ENCODE data around the gene GDF9.

The GDF9 gene

GRCh38 chr5:132866342-132867045 lies at the start of gene GDF9, which contains the start of gene UQCRQ:
TSS of gene GDF9 (minus strand) at chr5:132866469. CDS start at chr5:132864533, 1,936 bp downstream.
TSS of gene UQCRQ (plus strand) at chr5:132866642. CDS start at chr5:132866882, 240 bp downstream.
- peak; percentile 87 to 90 for DNase-seq (ENCODE audit: low read depth in 2 of 2)

- no peak for DNase-seq (ENCODE audit: low read depth in 2 of 2)
Measured at GRCh38 chr5:132915681-132916080, 49.4 kb upstream of the GDF9 start.

- no peak for DNase-seq (ENCODE audit: low read depth in 2 of 2)
Measured at GRCh38 chr5:132909702-132910101, 43.4 kb upstream of the GDF9 start.

- DNase-seq (ENCODE audit: low read depth in 2 of 2), result no peak
Measured at GRCh38 chr5:132907161-132907560, 40.9 kb upstream of the GDF9 start.

GRCh38 chr5:132905938-132906337 lies 39.7 kb upstream of the GDF9 start:
- DNase-seq (ENCODE audit: low read depth in 2 of 2), result no peak

- no peak for DNase-seq (ENCODE audit: low read depth in 2 of 2)
Measured at GRCh38 chr5:132901730-132902129, 35.5 kb upstream of the GDF9 start.

- no peak for DNase-seq (ENCODE audit: low read depth in 2 of 2)
Measured at GRCh38 chr5:132901036-132901435, 34.8 kb upstream of the GDF9 start.

- DNase-seq (ENCODE audit: low read depth in 2 of 2), result no peak
Measured at GRCh38 chr5:132898094-132898493, 31.8 kb upstream of the GDF9 start.

GRCh38 chr5:132896685-132897084 lies 30.4 kb upstream of the GDF9 start:
- DNase-seq (ENCODE audit: low read depth in 2 of 2), result no peak

- DNase-seq (ENCODE audit: low read depth in 2 of 2), result no peak
Measured at GRCh38 chr5:132895719-132896305, 29.5 kb upstream of the GDF9 start.

GRCh38 chr5:132890817-132891216 lies 24.5 kb upstream of the GDF9 start:
- DNase-seq (ENCODE audit: low read depth in 2 of 2), result no peak

GRCh38 chr5:132889501-132889900 lies 23.2 kb upstream of the GDF9 start:
- DNase-seq (ENCODE audit: low read depth in 2 of 2), result no peak

GRCh38 chr5:132887283-132887682 lies 21.0 kb upstream of the GDF9 start:
- DNase-seq (ENCODE audit: low read depth in 2 of 2), result no peak

GRCh38 chr5:132886064-132886823 lies 20.0 kb upstream of the GDF9 start:
- DNase-seq (ENCODE audit: low read depth in 2 of 2), result no peak

- no peak for DNase-seq (ENCODE audit: low read depth in 2 of 2)
Measured at GRCh38 chr5:132884548-132884947, 18.3 kb upstream of the GDF9 start.

- DNase-seq (ENCODE audit: low read depth in 2 of 2), result no peak
Measured at GRCh38 chr5:132883261-132883834, 17.1 kb upstream of the GDF9 start.

GRCh38 chr5:132877938-132878337 lies 11.7 kb upstream of the GDF9 start:
- no peak for DNase-seq (ENCODE audit: low read depth in 2 of 2)

GRCh38 chr5:132877466-132877865 lies 11.2 kb upstream of the GDF9 start:
- DNase-seq (ENCODE audit: low read depth in 2 of 2), result no peak

- DNase-seq (ENCODE audit: low read depth in 2 of 2), result no peak
Measured at GRCh38 chr5:132876020-132876759, 9.9 kb upstream of the GDF9 start.

- no peak for DNase-seq (ENCODE audit: low read depth in 2 of 2)
Measured at GRCh38 chr5:132873930-132874271, 7.6 kb upstream of the GDF9 start.

- no peak for DNase-seq (ENCODE audit: low read depth in 2 of 2)
Measured at GRCh38 chr5:132873119-132873929, 7.1 kb upstream of the GDF9 start, which contains the start of gene LEAP2. TSS of gene LEAP2 (plus strand) at chr5:132873668. CDS start at chr5:132873695, 27 bp downstream.

Measured in stimulated activated CD8-positive, alpha-beta memory T cell treated with anti-CD3 and anti-CD28 coated beads, Interleukin-15, amount 100 ng/mL, for 48 hours (primary cell).